AG20443 (cell line): ENCODE data around the gene TRPM2.

Experiments used
- DNase-seq: peaks from one replicate; pipeline ENCODE4 v3.0.0; 2012; ENCODE audit warnings: low spot score, mixed read lengths

The TRPM2 gene

GRCh38 chr21:44353191-44353970 is at the start of gene TRPM2:
TRPM2 (plus strand) TSS chr21:44353621; CDS start chr21:44353701, 80 bp downstream.
- DNase-seq = peak; percentile 55

- no peak for DNase-seq
These were observed 49.3 kb upstream of the TRPM2 start for GRCh38 chr21:44304011-44304616.

GRCh38 chr21:44304877-44305293 is 48.5 kb upstream of the TRPM2 start:
- DNase-seq = peak; percentile 67

GRCh38 chr21:44305691-44306090 is 47.7 kb upstream of the TRPM2 start:
- no peak for DNase-seq

- no peak for DNase-seq
These were observed 46.3 kb upstream of the TRPM2 start for GRCh38 chr21:44306936-44307704.

GRCh38 chr21:44310628-44311507 is 42.6 kb upstream of the TRPM2 start:
- DNase-seq = no peak

GRCh38 chr21:44312089-44312488 is 41.3 kb upstream of the TRPM2 start:
- no peak for DNase-seq

- DNase-seq = no peak
These were observed 40.7 kb upstream of the TRPM2 start for GRCh38 chr21:44312716-44313115.

- DNase-seq = no peak
These were observed 40.0 kb upstream of the TRPM2 start for GRCh38 chr21:44313451-44313850.

GRCh38 chr21:44314128-44314527 is 39.3 kb upstream of the TRPM2 start:
- no peak for DNase-seq

- no peak for DNase-seq
These were observed 38.9 kb upstream of the TRPM2 start for GRCh38 chr21:44314561-44314960.

GRCh38 chr21:44315691-44316203 is 37.7 kb upstream of the TRPM2 start:
- DNase-seq = no peak

GRCh38 chr21:44316277-44316900 is 37.0 kb upstream of the TRPM2 start:
- DNase-seq = no peak

- no peak for DNase-seq
These were observed 36.1 kb upstream of the TRPM2 start for GRCh38 chr21:44317241-44317782.

- DNase-seq = no peak
These were observed 35.5 kb upstream of the TRPM2 start for GRCh38 chr21:44317871-44318270.

- DNase-seq = no peak
These were observed 34.7 kb upstream of the TRPM2 start for GRCh38 chr21:44318489-44319285.

- no peak for DNase-seq
These were observed 33.9 kb upstream of the TRPM2 start for GRCh38 chr21:44319407-44320065.

- no peak for DNase-seq
These were observed 32.6 kb upstream of the TRPM2 start for GRCh38 chr21:44320847-44321246.

GRCh38 chr21:44321846-44322450 is 31.5 kb upstream of the TRPM2 start:
- DNase-seq = no peak
